K562 (cell line): ENCODE measurements around the gene PRSS35.

ENCODE experiments used
- ATF4 ChIP-seq: fragments of 450-650 bp; formaldehyde crosslinking; IDR thresholded peaks from 2 replicates; pipeline ENCODE4 v1.4.0; 2022; ENCODE audit warnings: mild to moderate bottlenecking, moderate library complexity
- CTCF ChIP-seq, 3 experiments: IDR thresholded peaks in 2 of 3; conservative IDR thresholded peaks in 1 of 3; 2 replicates each; pipeline ENCODE4 v1.5.1; 2011 to 2012; ENCODE audit warnings: low read length in 3 of 3, mild to moderate bottlenecking in 3 of 3, control low read depth in 2 of 3, improper control_type of control experiment in 1 of 3, inconsistent platforms in 1 of 3, low read depth in 1 of 3, mixed read lengths in 1 of 3, moderate library complexity in 1 of 3; ENCODE audit not compliant: insufficient read depth in 2 of 3
- ERF ChIP-seq: fragments of 450-650 bp; formaldehyde crosslinking; IDR thresholded peaks from 2 replicates; pipeline ENCODE4 v1.4.0; 2020; ENCODE audit warnings: mild to moderate bottlenecking, mixed read lengths
- HDAC1 ChIP-seq, 2 experiments: fragments of 450-650 bp; IDR thresholded peaks; 2 replicates each; pipeline ENCODE4 v1.6.1; 2016 to 2017; ENCODE audit warnings: inconsistent platforms in 1 of 2, mild to moderate bottlenecking in 1 of 2, moderate library complexity in 1 of 2
- MTA2 ChIP-seq: fragments of 450-650 bp; IDR thresholded peaks from 2 replicates; pipeline ENCODE4 v1.6.1; 2016; ENCODE audit warnings: low read depth
- TBP ChIP-seq: optimal IDR thresholded peaks from 2 replicates; pipeline ENCODE3; 2011; ENCODE audit warnings: low read depth, low read length, improper control_type of control experiment
- USF1 ChIP-seq: sonication (generic); formaldehyde crosslinking; IDR thresholded peaks from 2 replicates; pipeline ENCODE4 v1.9.0; 2022; ENCODE audit warnings: mild to moderate bottlenecking, missing genetic modification reagents
- TF ChIP-seq, protein P1 (sequence below): fragments of 250-450 bp; sonication (Bioruptor Pico); IDR thresholded peaks from 2 replicates; pipeline ENCODE4 v1.8.0; 2022; ENCODE audit warnings: inconsistent platforms

GRCh38 chr6:83511266-83511665 is 1.1 kb upstream of the PRSS35 start:
- TF ChIP-seq HDAC1 (IDR thresholded peaks at IDR 0.05) (no peak), USF1 (CRISPR knock-in tag) (no peak), CTCF (IDR thresholded peaks at IDR 0.05 in 2 of 3, conservative IDR thresholded peaks at IDR 0.05 in 1 of 3; ENCODE audit: insufficient read depth in 2 of 3, low read depth in 1 of 3, low read length in 3 of 3) (no peak), TBP (no peak), ERF (CRISPR knock-in tag) (no peak), ATF4 (no peak), MTA2 (no peak)
- TF ChIP-seq, protein P1, sequence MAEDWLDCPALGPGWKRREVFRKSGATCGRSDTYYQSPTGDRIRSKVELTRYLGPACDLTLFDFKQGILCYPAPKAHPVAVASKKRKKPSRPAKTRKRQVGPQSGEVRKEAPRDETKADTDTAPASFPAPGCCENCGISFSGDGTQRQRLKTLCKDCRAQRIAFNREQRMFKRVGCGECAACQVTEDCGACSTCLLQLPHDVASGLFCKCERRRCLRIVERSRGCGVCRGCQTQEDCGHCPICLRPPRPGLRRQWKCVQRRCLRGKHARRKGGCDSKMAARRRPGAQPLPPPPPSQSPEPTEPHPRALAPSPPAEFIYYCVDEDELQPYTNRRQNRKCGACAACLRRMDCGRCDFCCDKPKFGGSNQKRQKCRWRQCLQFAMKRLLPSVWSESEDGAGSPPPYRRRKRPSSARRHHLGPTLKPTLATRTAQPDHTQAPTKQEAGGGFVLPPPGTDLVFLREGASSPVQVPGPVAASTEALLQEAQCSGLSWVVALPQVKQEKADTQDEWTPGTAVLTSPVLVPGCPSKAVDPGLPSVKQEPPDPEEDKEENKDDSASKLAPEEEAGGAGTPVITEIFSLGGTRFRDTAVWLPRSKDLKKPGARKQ (CRISPR knock-in tag) = no peak
